Upper lobe of left lung (tissue), 6 donors: ENCODE measurements around the gene SMIM10. TPM values are rescaled to one million over a fixed set of nuclear protein-coding genes. Genes with fewer than 3 reads are reported as not detected.

Source experiments
- ATAC-seq, 2 donors: fragments of 200-7000 bp; cut with Tn5 transposase; one replicate each; pipeline ENCODE4 v1.9.1; 2022; ENCODE audit warnings: mild to moderate bottlenecking in 2 of 2, moderate library complexity in 2 of 2; ENCODE audit not compliant: low FRiP score in 2 of 2
- DNase-seq, 2 donors: peaks; one replicate each; pipeline ENCODE4 v3.0.0-alpha.2; 2019 to 2020
- H3K27ac ChIP-seq, 4 donors: fragments of 200-600 bp; sonication (generic); one replicate each; pipeline ENCODE4 v1.5.1; 2016 to 2019
- H3K27me3 ChIP-seq, 4 donors: fragments of 200-600 bp; sonication (generic); one replicate each; pipeline ENCODE4 v1.5.1; 2017 to 2019
- H3K36me3 ChIP-seq, 4 donors: fragments of 200-600 bp; sonication (generic); one replicate each; pipeline ENCODE4 v1.5.1; 2016 to 2019
- H3K4me1 ChIP-seq, 4 donors: fragments of 200-600 bp; sonication (generic); one replicate each; pipeline ENCODE4 v1.5.1; 2018 to 2019
- H3K4me3 ChIP-seq, 4 donors: fragments of 200-600 bp; sonication (generic); one replicate each; pipeline ENCODE4 v1.5.1; 2017 to 2019; ENCODE audit warnings: mild to moderate bottlenecking in 2 of 4, moderate library complexity in 1 of 4
- H3K9me3 ChIP-seq, 4 donors: fragments of 200-600 bp; sonication (generic); one replicate each; pipeline ENCODE4 v1.5.1; 2018 to 2019
- CTCF ChIP-seq, 6 experiments: fragments of 450-650 bp in 4 of 6; fragments of 200-600 bp in 2 of 6; sonication (generic) in 2 of 6; IDR thresholded peaks; one replicate each; pipeline ENCODE4 v1.5.1; 2016 to 2019; ENCODE audit warnings: antibody characterized with exemption in 6 of 6
- EP300 ChIP-seq, 4 donors: sonication (generic); formaldehyde crosslinking; IDR thresholded peaks; one replicate each; pipeline ENCODE4 v1.5.1; 2017; ENCODE audit warnings: antibody characterized with exemption in 4 of 4, control low read depth in 2 of 4
- POLR2A ChIP-seq, 4 donors: fragments of 450-650 bp; IDR thresholded peaks; one replicate each; pipeline ENCODE4 v1.5.1; 2016 to 2017; ENCODE audit warnings: antibody characterized with exemption in 4 of 4, mild to moderate bottlenecking in 2 of 4
- POLR2AphosphoS5 ChIP-seq, 2 donors: sonication (generic); formaldehyde crosslinking; IDR thresholded peaks; one replicate each; pipeline ENCODE4 v1.5.1; 2017; ENCODE audit warnings: antibody characterized with exemption in 2 of 2
- WGBS, 2 donors: methylation state at CpG; one replicate each; pipeline ENCODE4 v1.1.5; 2017 to 2018; 5-methylcytosine and 5-hydroxymethylcytosine counted together
- total RNA-seq, 6 donors: library from RNA; depleted of rRNA in 4 of 6; stranded (reverse); fragments of >200 nt in 4 of 6; gene quantifications; one replicate each; pipeline versions ENCODE4 v1.1.0 to v1.2.1, GENCODE V29; 2016 to 2021
- donor health status: DM: no; HTN: no; CAD: no; lungs with moderate emphysema.
- donor health status: DM: no; HTN: yes; CAD: no; lungs with severe emphysema.

The SMIM10 gene
- total RNA-seq, 6 donors from 2014 or later = 0.44 to 5.6 (median 2.3) TPM; not detected in 1

- H3K4me1 ChIP-seq = no peaks in the 10 kb centered on the region
- no peak overlapping the region for H3K4me3 ChIP-seq
- no peaks in the 10 kb centered on the region for H3K27me3 ChIP-seq
- no peak overlapping the region for H3K27ac ChIP-seq
- no peaks in the 10 kb centered on the region for H3K36me3 ChIP-seq
- TF ChIP-seq POLR2A (IDR thresholded peaks at IDR 0.05) (no peak), CTCF (IDR thresholded peaks at IDR 0.05) (no peak), EP300 (IDR thresholded peaks at IDR 0.05) (no peak)
- 73 to 100% methylated on average over 1 to 2 of the region's 2 CpGs for WGBS, 2 donors
- no peaks in the 10 kb centered on the region for H3K9me3 ChIP-seq
- no peak for DNase-seq
- no peak for ATAC-seq
These were observed 8.0 kb upstream of the SMIM10 start for GRCh38 chrX:134982748-134983147.

GRCh38 chrX:134985479-134985878 lies 5.3 kb upstream of the SMIM10 start:
- ATAC-seq = no peak
- WGBS, 2 donors = 68 to 78% methylated on average over 2 to 4 of the region's 4 CpGs
- no peaks in the 10 kb centered on the region for H3K36me3 ChIP-seq

GRCh38 chrX:134990475-134990800 lies 353 bp upstream of the SMIM10 start:
- H3K27ac ChIP-seq = peak overlapping the region in 1 of 4 donors; percentile 49
- H3K4me3 ChIP-seq = peak overlapping the region in 3 of 4 donors; percentile 42 to 56 (median 52)
- no peaks in the 10 kb centered on the region for H3K4me1 ChIP-seq
- no peaks in the 10 kb centered on the region for H3K36me3 ChIP-seq
- TF ChIP-seq EP300 (IDR thresholded peaks at IDR 0.05) (no peak), POLR2AphosphoS5 (IDR thresholded peaks at IDR 0.05) (no peak), CTCF (IDR thresholded peaks at IDR 0.05) (no peak), POLR2A (IDR thresholded peaks at IDR 0.05) (no peak)
- no peaks in the 10 kb centered on the region for H3K9me3 ChIP-seq
- DNase-seq = no peak
- WGBS, 2 donors = 27 to 41% methylated on average over 4 of the region's 4 CpGs
- no peaks in the 10 kb centered on the region for H3K27me3 ChIP-seq
- no peak for ATAC-seq

More at GRCh38 chrX:134985479-134985878, 5.3 kb upstream of the SMIM10 start:
- DNase-seq = no peak
- TF ChIP-seq POLR2AphosphoS5 (IDR thresholded peaks at IDR 0.05) (no peak), EP300 (IDR thresholded peaks at IDR 0.05) (no peak), POLR2A (IDR thresholded peaks at IDR 0.05) (no peak), CTCF (IDR thresholded peaks at IDR 0.05) (no peak)
- Histone ChIP-seq H3K4me1 (no peaks in the 10 kb centered on the region), H3K4me3 (no peak overlapping the region), H3K9me3 (no peaks in the 10 kb centered on the region), H3K27ac (no peak overlapping the region), H3K27me3 (no peaks in the 10 kb centered on the region)

GRCh38 chrX:134997646-134998045 lies 6.9 kb downstream of the SMIM10 start:
- Histone ChIP-seq H3K9me3 (no peaks in the 10 kb centered on the region), H3K27me3 (no peaks in the 10 kb centered on the region), H3K36me3 (no peaks in the 10 kb centered on the region), H3K4me1 (no peaks in the 10 kb centered on the region), H3K4me3 (no peak overlapping the region), H3K27ac (no peak overlapping the region)
- DNase-seq = no peak
- no peak for ATAC-seq
- WGBS, 2 donors = 53 to 71% methylated on average over 1 of the region's 1 CpG
- TF ChIP-seq POLR2AphosphoS5 (IDR thresholded peaks at IDR 0.05) = no peak
- no peak for TF ChIP-seq EP300 (IDR thresholded peaks at IDR 0.05)
- no peak for TF ChIP-seq POLR2A (IDR thresholded peaks at IDR 0.05)
- TF ChIP-seq CTCF (IDR thresholded peaks at IDR 0.05) = no peak

- DNase-seq = no peak
- H3K4me3 ChIP-seq = no peak overlapping the region
- H3K9me3 ChIP-seq = no peaks in the 10 kb centered on the region
- no peaks in the 10 kb centered on the region for H3K4me1 ChIP-seq
- no peak overlapping the region for H3K27ac ChIP-seq
- no peak for ATAC-seq
- TF ChIP-seq POLR2A (IDR thresholded peaks at IDR 0.05) (no peak), EP300 (IDR thresholded peaks at IDR 0.05) (no peak), CTCF (IDR thresholded peaks at IDR 0.05) (no peak), POLR2AphosphoS5 (IDR thresholded peaks at IDR 0.05) (no peak)
- no peaks in the 10 kb centered on the region for H3K27me3 ChIP-seq
- 86 to 100% methylated on average over 3 to 4 of the region's 4 CpGs for WGBS, 2 donors
- no peaks in the 10 kb centered on the region for H3K36me3 ChIP-seq
These were observed 7.5 kb downstream of the SMIM10 start for GRCh38 chrX:134998246-134998645.
